Measurements from ENCODE around the gene TFCP2L1.
"Not testable (repeated sequence)": the region's sequence is repeated elsewhere in the genome, so short reads cannot be mapped to it uniquely, and the experiment has no call there.

TFCP2L1 gene

DNA sequence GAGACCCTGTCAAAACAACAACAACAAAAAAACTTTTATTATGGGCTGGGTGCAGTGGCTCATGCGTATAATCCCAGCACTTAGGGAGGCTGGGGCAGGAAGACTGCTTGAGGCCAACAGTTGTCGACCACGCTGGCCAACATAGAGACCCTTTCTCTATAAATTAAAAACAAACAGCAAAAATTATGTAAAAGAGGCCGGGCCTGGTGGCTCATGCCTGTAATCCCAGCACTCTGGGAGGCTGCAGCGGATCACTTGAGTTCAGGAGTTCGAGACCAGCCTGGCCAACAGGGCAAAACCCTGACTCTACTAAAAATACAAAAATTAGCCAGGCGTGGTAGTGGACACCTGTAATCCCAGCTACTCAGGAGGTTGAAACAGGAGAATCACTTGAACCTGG, 15.6 kb downstream of the TFCP2L1 start:
- not testable (repeated sequence) for H3K27ac ChIP-seq (replicated peaks); DNase-seq (ENCODE audit: low read depth in 1 of 2, low spot score in 1 of 2); H3K4me3 ChIP-seq (replicated peaks; ENCODE audit: insufficient read depth, low read length); H3K27me3 ChIP-seq (ENCODE audit: insufficient read depth, poor library complexity, severe bottlenecking)

DNA sequence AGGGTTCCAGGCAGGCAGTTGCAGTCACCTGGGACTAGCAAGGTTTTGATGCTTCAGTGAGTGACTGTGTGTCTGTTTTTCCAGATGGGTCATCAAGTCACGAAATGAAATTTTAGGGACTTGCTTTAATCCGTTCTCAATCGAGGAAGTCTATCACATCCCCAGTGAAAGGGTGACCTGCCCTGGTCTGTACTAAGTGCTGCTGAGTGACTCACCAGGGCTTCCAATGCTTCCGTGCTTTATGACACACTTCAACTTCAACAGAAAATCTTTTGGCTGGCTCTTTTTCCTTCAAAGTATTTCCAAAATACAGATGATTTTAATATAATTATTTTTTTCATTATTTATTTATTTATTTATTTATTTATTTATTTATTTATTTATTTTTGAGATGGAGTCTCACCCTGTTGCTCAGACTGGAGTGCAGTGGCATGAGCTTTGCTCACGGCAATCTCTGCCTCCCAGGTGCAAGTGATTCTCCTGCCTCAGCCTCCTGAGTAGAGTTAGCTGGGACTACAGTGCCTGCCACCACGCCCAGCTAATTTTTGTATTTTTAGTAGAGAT, 18.4 kb downstream of the TFCP2L1 start:
- TF ChIP-seq, protein P1, sequence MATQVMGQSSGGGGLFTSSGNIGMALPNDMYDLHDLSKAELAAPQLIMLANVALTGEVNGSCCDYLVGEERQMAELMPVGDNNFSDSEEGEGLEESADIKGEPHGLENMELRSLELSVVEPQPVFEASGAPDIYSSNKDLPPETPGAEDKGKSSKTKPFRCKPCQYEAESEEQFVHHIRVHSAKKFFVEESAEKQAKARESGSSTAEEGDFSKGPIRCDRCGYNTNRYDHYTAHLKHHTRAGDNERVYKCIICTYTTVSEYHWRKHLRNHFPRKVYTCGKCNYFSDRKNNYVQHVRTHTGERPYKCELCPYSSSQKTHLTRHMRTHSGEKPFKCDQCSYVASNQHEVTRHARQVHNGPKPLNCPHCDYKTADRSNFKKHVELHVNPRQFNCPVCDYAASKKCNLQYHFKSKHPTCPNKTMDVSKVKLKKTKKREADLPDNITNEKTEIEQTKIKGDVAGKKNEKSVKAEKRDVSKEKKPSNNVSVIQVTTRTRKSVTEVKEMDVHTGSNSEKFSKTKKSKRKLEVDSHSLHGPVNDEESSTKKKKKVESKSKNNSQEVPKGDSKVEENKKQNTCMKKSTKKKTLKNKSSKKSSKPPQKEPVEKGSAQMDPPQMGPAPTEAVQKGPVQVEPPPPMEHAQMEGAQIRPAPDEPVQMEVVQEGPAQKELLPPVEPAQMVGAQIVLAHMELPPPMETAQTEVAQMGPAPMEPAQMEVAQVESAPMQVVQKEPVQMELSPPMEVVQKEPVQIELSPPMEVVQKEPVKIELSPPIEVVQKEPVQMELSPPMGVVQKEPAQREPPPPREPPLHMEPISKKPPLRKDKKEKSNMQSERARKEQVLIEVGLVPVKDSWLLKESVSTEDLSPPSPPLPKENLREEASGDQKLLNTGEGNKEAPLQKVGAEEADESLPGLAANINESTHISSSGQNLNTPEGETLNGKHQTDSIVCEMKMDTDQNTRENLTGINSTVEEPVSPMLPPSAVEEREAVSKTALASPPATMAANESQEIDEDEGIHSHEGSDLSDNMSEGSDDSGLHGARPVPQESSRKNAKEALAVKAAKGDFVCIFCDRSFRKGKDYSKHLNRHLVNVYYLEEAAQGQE (IDR thresholded peaks at IDR 0.05; ENCODE audit: insufficient replicate concordance, low read depth): no peak
- TF ChIP-seq GABPA (IDR thresholded peaks at IDR 0.05; ENCODE audit: low read depth) (no peak), SPI1 (IDR thresholded peaks at IDR 0.05; ENCODE audit: borderline replicate concordance, low read depth) (no peak), POLR2AphosphoS5 (IDR thresholded peaks at IDR 0.05; ENCODE audit: low read depth) (no peak)
- TF ChIP-seq, protein P2, sequence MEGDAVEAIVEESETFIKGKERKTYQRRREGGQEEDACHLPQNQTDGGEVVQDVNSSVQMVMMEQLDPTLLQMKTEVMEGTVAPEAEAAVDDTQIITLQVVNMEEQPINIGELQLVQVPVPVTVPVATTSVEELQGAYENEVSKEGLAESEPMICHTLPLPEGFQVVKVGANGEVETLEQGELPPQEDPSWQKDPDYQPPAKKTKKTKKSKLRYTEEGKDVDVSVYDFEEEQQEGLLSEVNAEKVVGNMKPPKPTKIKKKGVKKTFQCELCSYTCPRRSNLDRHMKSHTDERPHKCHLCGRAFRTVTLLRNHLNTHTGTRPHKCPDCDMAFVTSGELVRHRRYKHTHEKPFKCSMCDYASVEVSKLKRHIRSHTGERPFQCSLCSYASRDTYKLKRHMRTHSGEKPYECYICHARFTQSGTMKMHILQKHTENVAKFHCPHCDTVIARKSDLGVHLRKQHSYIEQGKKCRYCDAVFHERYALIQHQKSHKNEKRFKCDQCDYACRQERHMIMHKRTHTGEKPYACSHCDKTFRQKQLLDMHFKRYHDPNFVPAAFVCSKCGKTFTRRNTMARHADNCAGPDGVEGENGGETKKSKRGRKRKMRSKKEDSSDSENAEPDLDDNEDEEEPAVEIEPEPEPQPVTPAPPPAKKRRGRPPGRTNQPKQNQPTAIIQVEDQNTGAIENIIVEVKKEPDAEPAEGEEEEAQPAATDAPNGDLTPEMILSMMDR (IDR thresholded peaks at IDR 0.05; ENCODE audit: insufficient read depth, low read length): no peak
- no peak for DNase-seq (ENCODE audit: low read depth in 1 of 2, low spot score in 1 of 2)
- H3K27ac ChIP-seq (replicated peaks): no peak overlapping the region
- peaks cover 2% of the 10 kb centered on the region for H3K27me3 ChIP-seq (ENCODE audit: insufficient read depth, poor library complexity, severe bottlenecking)
- H3K4me3 ChIP-seq (replicated peaks; ENCODE audit: insufficient read depth, low read length): no peak overlapping the region

DNA sequence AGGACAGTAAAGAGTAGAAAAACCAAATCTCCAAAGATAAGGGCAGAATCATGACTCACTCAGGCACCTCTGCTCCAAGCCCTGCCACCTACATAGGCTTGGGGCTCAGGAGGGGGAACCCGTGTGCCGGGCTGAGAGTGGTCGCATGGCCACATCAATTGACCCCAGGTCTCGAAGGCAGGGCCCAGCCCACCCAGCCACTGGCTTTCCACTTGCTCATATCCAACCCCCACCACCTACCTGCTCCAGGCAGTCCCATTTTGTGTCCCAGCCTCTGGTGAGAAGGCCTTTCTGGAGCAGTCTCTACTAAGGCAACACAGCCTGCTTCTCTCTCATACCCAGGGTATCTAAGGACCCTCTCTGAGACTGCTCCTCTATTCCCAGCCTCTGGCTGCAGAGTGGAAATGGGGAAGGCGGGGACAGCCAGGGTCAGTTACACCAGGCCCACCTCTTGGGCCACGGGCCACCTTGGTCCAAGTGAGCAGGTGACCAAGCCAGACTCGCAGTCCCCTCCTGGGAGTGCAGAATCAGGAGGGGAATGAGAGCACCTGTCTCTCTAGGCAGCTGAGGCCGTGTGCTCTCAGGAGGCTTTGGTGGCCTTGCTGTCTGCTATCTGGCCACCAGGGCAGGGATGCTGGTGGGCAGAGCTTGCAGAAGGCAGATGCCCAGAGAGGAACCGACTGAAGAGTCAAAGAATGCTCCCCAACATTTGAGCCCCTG, 20.8 kb downstream of the TFCP2L1 start:
- no peak overlapping the region for H3K4me3 ChIP-seq (replicated peaks; ENCODE audit: insufficient read depth, low read length)
- DNase-seq (ENCODE audit: low read depth in 1 of 2, low spot score in 1 of 2): no peak
- TF ChIP-seq SPI1 (IDR thresholded peaks at IDR 0.05; ENCODE audit: borderline replicate concordance, low read depth) (no peak), GABPA (IDR thresholded peaks at IDR 0.05; ENCODE audit: low read depth) (no peak), POLR2AphosphoS5 (IDR thresholded peaks at IDR 0.05; ENCODE audit: low read depth) (no peak)
- TF ChIP-seq, protein P2 (IDR thresholded peaks at IDR 0.05; ENCODE audit: insufficient read depth, low read length): no peak
- TF ChIP-seq, protein P1 (IDR thresholded peaks at IDR 0.05; ENCODE audit: insufficient replicate concordance, low read depth): no peak
- H3K27ac ChIP-seq (replicated peaks): no peak overlapping the region
- peaks cover 2% of the 10 kb centered on the region for H3K27me3 ChIP-seq (ENCODE audit: insufficient read depth, poor library complexity, severe bottlenecking)

DNA sequence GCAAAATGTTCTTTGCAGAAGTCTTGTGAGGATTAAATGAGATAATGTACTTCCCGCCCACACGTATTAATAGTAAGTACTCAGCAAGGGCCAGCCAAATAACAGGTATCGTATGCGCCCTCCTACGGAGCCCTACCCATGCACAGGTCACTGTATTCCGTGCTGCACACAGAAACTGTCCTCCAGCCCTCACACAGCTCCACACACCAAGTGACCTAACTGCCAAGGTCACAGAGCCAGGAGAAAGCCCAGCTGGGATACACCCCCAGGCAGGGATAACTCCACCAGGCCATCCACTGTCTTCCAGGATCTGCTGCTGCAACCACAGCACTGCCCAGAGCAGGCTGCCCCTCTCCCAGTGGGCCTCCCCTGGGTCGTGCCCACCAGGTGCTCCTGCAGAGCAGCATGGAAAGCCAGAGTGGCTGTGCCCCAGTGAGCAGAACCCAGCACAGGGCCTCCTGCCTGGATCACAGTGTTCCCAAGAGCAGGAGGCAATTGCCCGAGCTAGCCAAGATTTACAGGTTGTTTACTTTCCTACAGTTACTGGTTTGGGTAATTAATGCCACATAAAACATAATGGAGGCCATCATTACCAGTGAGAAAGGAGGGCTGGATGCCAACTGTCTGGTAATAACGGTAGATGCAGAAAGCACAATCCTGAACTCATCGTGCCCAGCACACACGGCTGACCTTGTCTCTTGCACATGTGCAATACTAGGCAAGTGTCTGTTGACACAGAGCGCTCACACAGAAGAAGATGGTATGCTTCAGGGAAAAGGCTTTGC, 24.4 kb downstream of the TFCP2L1 start:
- Histone ChIP-seq H3K4me3 (replicated peaks; ENCODE audit: insufficient read depth, low read length) (no peak overlapping the region), H3K27ac (replicated peaks) (no peak overlapping the region), H3K27me3 (ENCODE audit: insufficient read depth, poor library complexity, severe bottlenecking) (no peaks in the 10 kb centered on the region)
- DNase-seq (ENCODE audit: low read depth in 1 of 2, low spot score in 1 of 2): no peak
- TF ChIP-seq GABPA (IDR thresholded peaks at IDR 0.05; ENCODE audit: low read depth) (no peak), POLR2AphosphoS5 (IDR thresholded peaks at IDR 0.05; ENCODE audit: low read depth) (no peak), SPI1 (IDR thresholded peaks at IDR 0.05; ENCODE audit: borderline replicate concordance, low read depth) (no peak)
- TF ChIP-seq, protein P2 (IDR thresholded peaks at IDR 0.05; ENCODE audit: insufficient read depth, low read length): no peak
- TF ChIP-seq, protein P1 (IDR thresholded peaks at IDR 0.05; ENCODE audit: insufficient replicate concordance, low read depth): no peak
